HG02588 (cell line): ENCODE measurements around the gene METAP1D.
A peak's percentile ranks its signal among the peaks of the same experiment; 100 is the strongest.
"Not testable (repeated sequence)": the region's sequence is repeated elsewhere in the genome, so short reads cannot be mapped to it uniquely, and the experiment has no call there.

Source experiments
- ATAC-seq: cut with Tn5 transposase; IDR thresholded peaks from one replicate; pipeline ENCODE4 v1.9.1; 2021; ENCODE audit warnings: mild to moderate bottlenecking, moderate library complexity; ENCODE audit not compliant: unreplicated experiment

METAP1D gene

DNA sequence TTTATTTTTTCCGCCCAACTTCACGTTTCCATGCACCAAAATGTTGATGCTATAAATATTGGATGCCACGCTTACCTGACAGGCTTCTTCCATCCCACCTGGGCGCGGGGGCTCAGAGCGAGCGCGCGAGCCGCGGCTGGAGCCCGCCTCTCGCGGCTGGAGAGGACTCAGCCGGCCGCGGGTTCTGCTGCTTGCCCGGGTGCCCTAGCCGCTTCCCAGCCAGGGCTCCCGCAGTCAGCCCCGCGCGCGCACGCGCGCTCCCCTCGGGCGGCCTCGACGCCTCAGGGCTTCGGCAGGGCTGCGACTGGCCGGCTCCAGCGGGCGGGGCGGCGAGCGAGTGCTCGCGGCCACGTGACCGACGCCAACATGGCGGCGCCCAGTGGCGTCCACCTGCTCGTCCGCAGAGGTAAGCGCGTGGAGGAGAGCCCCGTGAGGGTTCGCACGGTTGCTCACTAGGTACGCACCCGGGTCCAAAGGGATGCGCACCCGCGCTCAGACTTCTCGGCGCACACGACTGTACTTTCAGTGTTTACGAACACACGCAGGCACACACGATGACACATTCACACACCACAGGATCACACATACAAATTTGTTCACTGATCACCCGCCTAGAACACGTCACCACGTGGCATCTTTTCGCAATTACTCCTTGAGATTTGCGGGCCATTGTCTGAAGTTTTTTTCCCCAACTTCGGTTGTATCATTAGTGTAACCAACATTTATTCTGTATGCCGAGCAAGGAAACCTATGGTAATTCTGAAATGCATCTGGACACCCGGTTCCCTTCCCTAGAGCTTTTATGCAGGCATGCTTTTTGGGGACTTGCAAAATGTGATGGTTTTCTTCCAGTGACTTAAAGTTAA, at the start of gene METAP1D:
Gene METAP1D, plus strand, starts transcription at position 350 of the 866 bp plus-strand sequence. Its CDS starts 17 bp downstream, at position 367.
- peak; percentile 97 for ATAC-seq

DNA sequence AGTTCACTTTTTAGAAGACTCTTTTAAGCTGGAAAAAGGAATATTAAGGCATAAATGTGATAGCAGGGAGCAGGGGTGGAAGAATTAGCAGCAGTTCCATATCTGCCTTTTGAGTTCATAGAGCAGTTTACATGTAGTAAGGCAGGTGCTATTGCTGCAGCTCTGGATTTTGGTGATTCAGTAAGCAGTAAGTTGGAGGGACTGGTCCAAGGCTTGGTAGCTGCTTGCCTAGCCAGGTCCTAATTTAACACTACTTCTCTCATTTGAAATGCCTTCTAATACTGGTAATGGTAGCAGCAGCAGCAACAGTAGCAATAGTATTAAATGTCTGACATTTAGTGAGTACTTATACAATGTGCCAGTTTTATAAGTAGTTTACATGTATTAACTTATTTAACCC, 47.5 kb upstream of the METAP1D start:
- ATAC-seq = no peak

DNA sequence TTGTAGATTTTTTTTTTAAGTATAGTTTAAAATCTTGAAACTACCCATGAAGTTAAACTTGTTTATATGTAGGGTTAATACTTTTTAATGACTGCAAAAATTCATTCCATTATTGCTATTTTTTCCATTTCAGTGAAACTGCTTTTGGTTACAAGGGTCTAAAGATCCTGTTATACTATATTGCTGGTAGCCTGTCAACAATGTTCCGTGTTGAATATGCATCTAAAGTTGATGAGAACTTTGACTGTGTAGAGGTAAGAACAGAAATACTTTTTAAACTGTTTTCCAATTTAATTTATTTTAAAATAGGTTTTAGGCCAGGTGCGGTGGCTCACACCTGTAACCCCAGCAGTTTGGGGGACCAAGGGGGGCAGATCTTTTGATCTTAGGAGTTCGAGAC, 47.0 kb upstream of the METAP1D start:
- ATAC-seq = no peak

DNA sequence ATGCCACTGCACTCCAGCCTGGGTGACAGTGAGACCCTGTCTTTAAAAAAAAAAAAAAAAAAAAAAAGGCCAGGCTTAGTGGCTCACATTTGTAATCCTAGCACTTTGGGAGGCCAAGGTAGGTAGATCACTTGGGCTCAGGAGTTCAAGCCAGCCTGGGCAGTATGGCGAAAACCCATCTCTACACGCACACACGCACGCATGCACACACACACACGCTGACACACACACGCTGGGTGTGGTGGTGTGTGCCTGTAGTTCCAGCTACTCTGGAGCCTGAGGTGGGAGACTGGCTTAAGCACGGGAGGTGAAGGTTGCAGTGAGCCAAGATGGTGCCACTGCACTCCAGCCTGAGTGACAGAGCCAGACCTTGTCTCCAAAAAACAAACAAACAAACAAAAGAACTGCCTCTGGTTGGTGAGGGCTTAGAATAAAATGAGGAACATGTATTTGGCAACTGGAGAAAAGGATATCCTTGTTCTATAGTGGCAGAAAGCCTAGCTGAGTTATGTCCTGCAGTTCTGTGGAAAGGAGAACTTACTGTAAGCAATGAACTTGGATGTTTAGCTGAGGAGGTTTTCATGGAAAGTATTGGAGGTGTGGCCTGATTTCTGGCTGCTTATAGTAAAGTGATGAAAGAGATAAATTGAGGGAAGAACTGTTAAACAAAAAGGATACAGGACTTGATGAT, 43.5 kb upstream of the METAP1D start:
- no peak for ATAC-seq

DNA sequence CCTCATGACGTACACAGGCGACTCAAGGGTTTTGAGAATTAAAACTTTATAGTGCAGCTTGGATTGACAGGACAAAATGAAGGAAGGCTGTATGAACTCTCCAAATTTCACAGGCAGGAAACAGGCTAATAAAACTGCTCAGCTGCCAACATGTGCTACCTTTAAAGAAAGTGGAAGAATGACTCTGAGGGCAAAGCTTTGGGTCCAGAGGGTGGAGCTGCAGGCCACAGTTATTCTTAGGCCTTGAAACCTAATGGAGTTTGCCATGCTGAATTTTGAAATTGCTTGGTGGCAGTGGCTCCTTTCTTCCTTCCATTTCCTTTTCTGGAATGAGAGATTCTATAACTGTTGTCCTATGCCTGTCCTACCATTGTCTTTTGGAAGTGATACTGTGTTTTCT, 42.7 kb upstream of the METAP1D start:
- ATAC-seq = no peak

DNA sequence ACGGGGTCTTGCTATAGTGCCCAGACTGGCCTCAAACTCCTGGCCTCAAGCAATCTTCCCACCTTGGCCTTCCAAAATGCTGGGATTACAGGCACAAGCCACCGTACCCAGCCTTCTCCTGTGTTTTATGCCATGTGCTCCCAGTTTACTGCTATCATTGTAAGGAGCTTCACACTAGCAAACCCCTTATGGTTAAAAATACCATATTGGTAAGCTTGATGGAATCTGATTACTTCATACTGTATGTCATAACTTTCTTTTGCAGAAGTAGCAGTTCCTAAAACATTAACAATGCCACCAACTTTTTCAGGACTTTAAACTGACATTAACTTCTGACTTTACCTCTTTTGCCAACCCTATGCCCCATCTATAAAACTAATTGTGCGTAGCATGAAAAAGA, 41.3 kb upstream of the METAP1D start:
- no peak for ATAC-seq

DNA sequence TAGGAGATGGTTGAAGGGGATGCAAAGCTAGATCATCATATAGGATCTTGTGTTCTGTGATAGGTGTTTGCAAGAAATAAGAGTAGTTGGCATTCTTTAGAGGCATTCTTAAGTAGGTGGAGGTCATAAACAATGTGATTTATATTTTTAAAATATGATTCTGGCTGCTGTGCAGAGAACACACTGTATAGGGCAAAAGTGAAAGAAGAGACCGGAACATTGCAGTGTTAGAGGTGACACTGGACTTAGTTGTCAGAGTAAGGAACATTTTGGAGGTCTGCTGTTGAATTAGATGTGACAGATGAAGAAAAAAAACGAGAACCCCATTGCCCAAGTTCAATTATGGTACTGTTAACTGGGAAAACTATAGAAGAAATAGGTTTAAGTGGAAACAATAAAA, 39.8 kb upstream of the METAP1D start:
- ATAC-seq = no peak

DNA sequence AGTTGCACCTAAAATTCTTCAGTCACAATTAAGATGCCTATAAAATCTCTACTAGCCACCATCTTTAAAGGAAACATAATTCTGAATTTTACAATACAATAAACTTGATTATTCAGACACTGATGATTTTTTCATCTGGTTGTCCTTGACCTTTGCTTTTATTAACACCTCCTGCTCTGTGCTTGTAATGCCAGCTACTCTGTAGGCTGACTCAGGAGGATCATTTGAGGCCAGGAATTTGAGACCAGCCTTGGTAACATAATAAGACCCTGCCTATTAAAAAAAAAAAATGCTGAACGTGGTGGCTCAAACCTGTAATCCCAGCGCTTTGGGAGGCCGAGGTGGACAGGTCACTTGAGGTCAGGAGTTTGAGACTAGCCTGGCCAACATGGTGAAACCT, 39.2 kb upstream of the METAP1D start:
- ATAC-seq = no peak

DNA sequence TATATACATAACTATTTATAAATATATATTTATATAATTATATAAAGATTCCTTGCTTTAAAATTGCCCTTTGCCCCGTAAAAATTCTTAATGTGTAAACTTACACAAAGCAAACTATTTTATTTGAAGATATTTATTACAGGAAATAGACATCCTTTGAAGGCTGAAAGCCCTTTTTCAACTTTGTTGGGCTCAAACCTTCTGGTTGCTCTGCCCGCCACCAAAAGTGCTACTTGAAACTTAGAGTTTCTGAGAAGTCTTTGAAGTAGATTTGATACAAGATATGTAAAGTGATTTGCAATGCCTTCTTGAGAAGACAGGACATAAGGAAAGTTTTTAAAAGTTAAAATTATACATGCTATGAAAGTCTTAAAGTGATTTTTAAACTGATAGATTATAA, 36.6 kb upstream of the METAP1D start:
- no peak for ATAC-seq

DNA sequence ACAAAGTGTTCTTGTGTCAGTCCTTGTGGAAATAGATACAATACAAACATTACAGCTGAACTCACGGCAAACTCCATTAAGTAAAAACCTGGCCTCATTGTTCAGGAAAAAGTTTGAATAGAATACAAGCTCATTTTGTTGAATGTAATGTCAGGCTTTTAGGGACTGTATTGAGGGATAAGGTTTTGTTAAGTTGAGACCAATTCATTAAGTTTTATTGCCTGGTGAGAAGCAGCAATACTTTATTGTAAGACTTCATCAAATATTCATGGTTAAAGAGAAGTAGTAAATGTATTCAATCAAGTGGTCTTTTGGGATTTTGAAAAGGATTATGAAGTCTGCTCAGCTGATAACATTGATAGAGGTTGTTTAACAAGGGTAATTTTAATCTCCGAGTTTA, 35.4 kb upstream of the METAP1D start:
- ATAC-seq = no peak

DNA sequence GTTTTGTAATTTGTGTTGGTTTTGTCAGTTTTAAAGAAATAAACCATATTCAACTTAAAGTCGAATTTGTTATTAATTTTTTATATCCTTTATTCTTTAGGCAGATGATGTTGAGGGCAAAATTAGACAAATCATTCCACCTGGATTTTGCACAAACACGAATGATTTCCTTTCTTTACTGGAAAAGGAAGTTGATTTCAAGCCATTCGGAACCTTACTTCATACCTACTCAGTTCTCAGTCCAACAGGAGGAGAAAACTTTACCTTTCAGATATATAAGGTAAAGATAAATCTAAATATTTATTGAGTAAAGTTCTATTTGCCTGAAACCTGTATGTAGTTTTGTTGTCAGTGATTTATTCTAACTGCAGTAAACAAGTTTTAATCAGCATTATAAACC, 34.5 kb upstream of the METAP1D start:
- ATAC-seq = no peak

DNA sequence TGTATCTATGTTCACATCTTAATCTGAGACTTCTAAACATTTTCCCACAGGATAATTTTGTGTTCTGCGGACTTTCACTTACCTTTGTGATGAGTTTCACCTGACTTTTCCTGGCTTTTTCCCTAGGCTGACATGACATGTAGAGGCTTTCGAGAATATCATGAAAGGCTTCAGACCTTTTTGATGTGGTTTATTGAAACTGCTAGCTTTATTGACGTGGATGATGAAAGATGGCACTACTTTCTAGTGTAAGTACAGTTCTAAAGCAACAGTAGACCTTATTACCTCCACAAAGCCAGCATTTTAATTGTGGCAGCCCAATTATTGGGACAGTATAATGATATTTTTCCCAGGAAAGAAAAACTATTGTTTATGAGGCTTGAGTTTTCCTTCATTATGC, 34.1 kb upstream of the METAP1D start:
- ATAC-seq = no peak

DNA sequence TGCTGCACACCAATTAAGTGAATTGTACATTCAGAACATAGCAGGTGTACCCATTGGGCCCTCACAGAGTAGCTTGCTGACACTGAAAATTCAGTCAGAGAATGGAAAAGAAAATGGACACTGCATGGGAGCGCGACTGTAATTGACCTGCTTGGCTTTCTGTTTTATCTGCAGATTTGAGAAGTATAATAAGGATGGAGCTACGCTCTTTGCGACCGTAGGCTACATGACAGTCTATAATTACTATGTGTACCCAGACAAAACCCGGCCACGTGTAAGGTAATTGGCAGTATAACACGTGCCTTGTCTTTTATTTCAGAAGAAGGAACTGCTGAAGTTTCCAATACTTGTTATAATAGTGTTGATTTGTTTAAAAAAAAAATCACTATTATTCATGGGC, 33.5 kb upstream of the METAP1D start:
- ATAC-seq = no peak

DNA sequence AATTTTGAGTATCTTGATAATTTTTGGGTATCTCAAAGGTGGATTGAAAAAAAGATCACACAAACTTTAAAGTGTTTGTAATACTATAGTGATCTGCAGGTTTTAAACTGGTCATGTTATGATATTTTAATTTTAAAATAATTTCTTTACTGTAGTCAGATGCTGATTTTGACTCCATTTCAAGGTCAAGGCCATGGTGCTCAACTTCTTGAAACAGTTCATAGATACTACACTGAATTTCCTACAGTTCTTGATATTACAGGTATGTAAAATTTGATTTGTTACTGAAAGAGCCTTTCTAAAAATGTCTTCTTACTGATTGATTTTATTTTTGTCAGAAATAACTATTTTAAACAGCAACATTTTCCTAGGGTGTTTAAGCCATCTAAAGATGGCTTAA, 33.1 kb upstream of the METAP1D start:
- no peak for ATAC-seq

DNA sequence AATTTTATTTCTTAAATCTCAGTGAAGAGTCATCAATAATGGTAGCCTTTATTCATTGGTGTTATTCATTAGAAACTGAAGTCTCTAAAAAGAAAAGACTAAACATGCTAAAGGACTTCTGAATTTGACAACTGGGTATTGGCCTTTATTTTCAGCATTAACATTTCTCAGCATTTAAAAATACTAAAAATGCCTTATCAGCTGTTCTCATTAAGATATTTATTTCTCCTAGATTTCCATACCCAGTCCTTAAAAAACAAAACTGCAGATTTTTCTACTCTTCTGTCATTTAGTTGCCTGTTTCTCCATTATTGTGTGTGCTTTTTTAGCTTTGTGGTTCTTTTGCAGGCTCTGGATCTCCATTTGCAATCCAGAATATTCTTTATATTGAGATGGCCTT, 31.2 kb upstream of the METAP1D start:
- ATAC-seq = no peak

DNA sequence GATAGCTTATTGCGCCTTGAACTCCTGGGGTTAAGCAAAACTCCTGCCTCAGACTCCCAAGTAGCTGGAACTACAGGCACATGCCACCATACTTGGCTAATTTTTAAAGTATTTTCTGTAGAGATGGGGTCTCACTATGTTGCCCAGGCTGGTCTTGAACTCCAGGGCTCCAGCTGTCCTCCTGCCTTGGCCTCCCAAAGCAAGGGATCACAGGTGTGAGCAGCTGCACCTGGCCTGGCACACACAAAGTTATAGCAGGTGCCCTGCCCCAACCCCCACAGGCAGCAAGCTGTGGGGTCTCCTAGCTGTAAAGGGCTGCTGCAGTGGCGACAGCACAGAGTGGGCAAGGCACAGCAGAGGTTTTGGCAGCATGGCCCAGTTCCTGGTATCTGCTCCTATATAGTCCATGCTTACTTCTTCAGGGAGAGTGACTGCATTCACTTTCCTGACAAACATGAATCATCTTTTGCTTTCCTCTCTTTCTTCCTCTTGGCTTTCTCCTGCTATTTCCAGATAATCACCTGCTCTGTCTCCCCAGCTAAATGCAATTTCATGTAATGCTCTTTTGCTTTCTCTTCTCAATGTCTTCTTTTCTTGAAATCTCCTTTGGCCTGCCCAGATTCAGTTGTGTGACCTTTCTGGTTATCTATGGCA, 27.3 kb upstream of the METAP1D start:
- ATAC-seq = no peak

DNA sequence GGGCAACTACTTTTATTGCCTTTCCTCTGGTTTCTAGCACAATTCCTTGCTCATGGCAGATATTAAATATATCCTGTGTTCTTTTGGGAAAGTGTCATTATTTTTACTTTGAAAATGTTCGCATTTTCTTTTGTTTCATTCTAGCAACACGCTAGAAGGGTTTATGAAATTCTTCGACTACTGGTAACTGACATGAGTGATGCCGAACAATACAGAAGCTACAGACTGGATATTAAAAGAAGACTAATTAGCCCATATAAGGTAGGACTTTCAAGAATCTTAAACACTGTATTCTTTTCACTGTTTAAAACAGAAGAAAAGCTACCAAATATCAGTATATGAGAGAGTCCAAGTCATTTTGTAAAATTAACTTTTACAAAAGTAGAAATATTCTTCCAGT, 20.6 kb upstream of the METAP1D start:
- ATAC-seq = no peak

DNA sequence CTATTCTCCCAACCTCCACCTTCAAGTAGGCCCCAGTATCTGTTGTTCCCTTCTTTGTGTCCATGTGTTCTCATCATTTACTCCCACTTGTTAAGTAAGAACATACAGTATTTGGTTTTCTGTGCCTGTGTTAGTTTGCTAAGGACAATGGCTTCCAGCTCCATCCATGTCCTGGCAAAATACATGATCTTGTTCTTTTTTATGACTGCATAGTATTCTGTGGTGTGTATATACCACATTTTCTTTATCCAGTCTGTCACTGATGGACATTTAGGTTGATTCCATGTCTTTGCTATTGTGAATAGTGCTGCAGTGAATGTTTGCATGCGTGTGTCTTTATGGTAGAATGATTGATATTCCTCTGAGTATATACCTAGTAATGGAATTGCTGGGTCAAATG, 15.8 kb upstream of the METAP1D start:
- not testable (repeated sequence) for ATAC-seq

DNA sequence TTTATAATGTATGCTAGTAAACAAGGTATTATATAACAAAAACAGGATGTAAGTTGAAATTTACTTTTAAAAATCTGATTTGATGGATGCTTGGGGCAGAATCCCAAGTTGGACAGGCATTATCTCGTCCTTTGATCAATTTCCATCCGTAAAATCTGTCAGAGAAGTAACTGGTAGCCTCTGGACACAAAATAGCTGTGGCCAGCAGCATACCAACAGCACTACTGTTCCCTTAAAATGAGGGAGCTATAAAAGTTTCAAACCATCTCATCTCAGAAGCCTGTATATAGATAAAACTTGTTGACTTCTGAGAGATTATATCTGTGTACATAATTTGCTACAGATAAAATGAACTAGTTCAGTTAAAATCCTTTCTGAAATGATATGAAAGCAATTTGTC, 14.7 kb upstream of the METAP1D start:
- no peak for ATAC-seq

DNA sequence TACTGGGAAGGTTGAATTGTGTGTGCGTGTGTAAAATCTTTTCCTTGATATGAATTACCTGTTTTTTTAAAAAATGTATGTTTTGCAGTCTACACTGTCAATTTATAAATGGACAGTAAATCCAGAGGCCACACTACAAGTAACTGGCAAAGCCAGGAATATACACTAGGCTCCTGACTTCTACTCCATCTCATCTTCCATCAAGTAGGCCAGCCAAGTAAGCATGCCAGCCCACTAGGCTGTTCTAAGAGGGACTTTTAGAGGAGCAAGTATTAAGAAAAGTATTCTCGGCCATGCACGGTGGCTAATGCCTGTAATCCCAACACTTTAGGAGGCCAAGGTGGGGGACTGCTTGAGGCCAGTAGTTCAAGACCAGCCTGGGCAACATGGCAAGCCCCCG, 13.0 kb upstream of the METAP1D start:
- ATAC-seq = no peak

DNA sequence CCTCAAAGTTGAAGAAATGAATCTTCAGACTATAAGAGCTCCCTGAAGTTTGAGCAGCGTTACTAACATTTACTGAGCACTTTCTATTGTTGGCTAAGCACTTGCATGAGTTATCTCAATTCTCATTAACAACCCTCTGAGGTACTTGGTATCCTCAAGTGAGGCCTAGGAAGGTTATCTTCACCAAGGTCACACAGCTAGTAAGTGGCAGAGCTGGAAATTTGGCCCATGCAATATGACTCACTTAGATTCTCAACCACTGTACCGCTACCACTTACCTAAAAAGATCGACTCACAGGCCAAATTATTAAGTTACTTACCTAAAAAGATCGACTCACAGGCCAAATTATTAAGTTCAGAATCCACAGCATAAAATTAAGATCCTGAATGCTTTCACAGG, 8.7 kb upstream of the METAP1D start:
- ATAC-seq = no peak

DNA sequence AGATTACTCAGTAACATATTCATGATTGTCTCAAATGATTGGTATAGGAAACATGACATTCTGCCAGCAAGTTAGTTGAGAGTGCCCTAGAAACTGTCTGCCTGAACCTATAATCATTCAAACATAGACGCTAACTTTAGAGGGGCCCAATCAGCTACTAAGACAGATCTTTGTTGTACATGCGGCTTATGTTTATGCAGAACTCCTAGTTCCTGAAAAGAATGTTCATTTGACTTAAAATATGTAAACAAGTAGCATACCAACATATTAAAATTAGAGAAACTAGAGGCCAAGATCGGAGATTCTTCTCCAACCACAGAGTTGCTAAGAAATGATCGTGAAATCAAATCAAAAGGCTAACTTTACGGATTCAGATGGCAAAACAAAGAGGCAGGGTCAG, 4.2 kb upstream of the METAP1D start:
- ATAC-seq = no peak
